Loucy (cell line): Measurements from ENCODE around the gene NR2C2AP.

Experiments used
- H2AFZ ChIP-seq: fragments of 200-600 bp; sonication (generic); 2 replicates; pipeline ENCODE4 v1.6.0; 2016; ENCODE audit warnings: antibody characterized with exemption, mild to moderate bottlenecking, low read length, moderate library complexity
- H3F3A ChIP-seq: fragments of 200-600 bp; 2 replicates; pipeline ENCODE4 v1.6.0; 2016; ENCODE audit warnings: antibody characterized with exemption, low read depth, mild to moderate bottlenecking
- H3K27me3 ChIP-seq: fragments of 200-600 bp; sonication (generic); 2 replicates; pipeline ENCODE4 v1.6.1; 2014; ENCODE audit warnings: low read length, mild to moderate bottlenecking; ENCODE audit not compliant: insufficient read depth, poor library complexity, severe bottlenecking
- H3K36me3 ChIP-seq: fragments of 200-600 bp; sonication (generic); 2 replicates; pipeline ENCODE4 v1.6.1; 2016; ENCODE audit warnings: low read length; ENCODE audit not compliant: insufficient read depth
- H3K4me1 ChIP-seq: fragments of 200-600 bp; sonication (generic); 2 replicates; pipeline ENCODE4 v1.5.1; 2014; ENCODE audit warnings: low read length, mild to moderate bottlenecking; ENCODE audit not compliant: insufficient read depth, poor library complexity, severe bottlenecking
- H3K4me2 ChIP-seq: fragments of 200-600 bp; sonication (generic); 2 replicates; pipeline ENCODE4 v1.6.0; 2014; ENCODE audit warnings: antibody characterized with exemption, low read length, low read depth, mild to moderate bottlenecking; ENCODE audit not compliant: poor library complexity, severe bottlenecking
- H3K4me3 ChIP-seq: fragments of 200-600 bp; sonication (generic); 2 replicates; pipeline ENCODE4 v1.5.1; 2014; ENCODE audit warnings: low read length, mild to moderate bottlenecking, mixed read lengths; ENCODE audit not compliant: poor library complexity, severe bottlenecking
- H3K79me2 ChIP-seq: fragments of 200-600 bp; sonication (generic); 2 replicates; pipeline ENCODE4 v1.6.1; 2014; ENCODE audit warnings: low read length; ENCODE audit not compliant: insufficient read depth
- H3K9ac ChIP-seq: fragments of 200-600 bp; sonication (generic); 2 replicates; pipeline ENCODE4 v1.6.0; 2014; ENCODE audit warnings: mild to moderate bottlenecking, low read depth, low read length, moderate library complexity; ENCODE audit not compliant: poor library complexity, severe bottlenecking
- H3K9me2 ChIP-seq: fragments of 200-600 bp; sonication (generic); replicated peaks from 2 replicates; pipeline ENCODE4 v1.6.1; 2016; ENCODE audit warnings: low read depth, low read length, mixed read lengths
- H3K9me3 ChIP-seq: fragments of 200-600 bp; sonication (generic); 2 replicates; pipeline ENCODE4 v1.6.1; 2014; ENCODE audit warnings: mild to moderate bottlenecking, antibody characterized with exemption, low read length, low read depth; ENCODE audit not compliant: insufficient read depth
- H4K20me1 ChIP-seq: fragments of 200-600 bp; sonication (generic); 2 replicates; pipeline ENCODE4 v1.6.0; 2014; ENCODE audit warnings: antibody characterized with exemption, low read length, mild to moderate bottlenecking; ENCODE audit not compliant: insufficient read depth, poor library complexity, severe bottlenecking
- CTCF ChIP-seq: fragments of 200-600 bp; sonication (generic); conservative IDR thresholded peaks from 2 replicates; pipeline ENCODE4 v1.5.1; 2014; ENCODE audit warnings: mild to moderate bottlenecking, antibody characterized with exemption, low read length
- EZH2phosphoT487 ChIP-seq: fragments of 200-600 bp; IDR thresholded peaks from 2 replicates; pipeline ENCODE4 v1.6.1; 2018; ENCODE audit warnings: antibody characterized with exemption, mild to moderate bottlenecking, moderate library complexity, borderline replicate concordance

NR2C2AP gene

GRCh38 chr19:19155495-19156219 lies 47.6 kb downstream of the NR2C2AP start:
- H3K9me2 ChIP-seq = no peaks in the 10 kb centered on the region
- no peak overlapping the region for H3K9ac ChIP-seq
- TF ChIP-seq EZH2phosphoT487 (no peak), CTCF (no peak)
- H2AFZ ChIP-seq = no peak overlapping the region
- H4K20me1 ChIP-seq = no peaks in the 10 kb centered on the region
- no peaks in the 10 kb centered on the region for H3K27me3 ChIP-seq
- H3K4me1 ChIP-seq = no peaks in the 10 kb centered on the region
- H3K4me2 ChIP-seq = no peak overlapping the region
- no peaks in the 10 kb centered on the region for H3K79me2 ChIP-seq
- no peaks in the 10 kb centered on the region for H3K9me3 ChIP-seq
- no peaks in the 10 kb centered on the region for H3F3A ChIP-seq
- H3K4me3 ChIP-seq = no peak overlapping the region
- H3K36me3 ChIP-seq = no peaks in the 10 kb centered on the region

GRCh38 chr19:19154768-19155494 lies 48.3 kb downstream of the NR2C2AP start:
- Histone ChIP-seq H3F3A (no peaks in the 10 kb centered on the region), H3K4me1 (no peaks in the 10 kb centered on the region), H3K4me3 (no peak overlapping the region), H3K9me3 (no peaks in the 10 kb centered on the region), H4K20me1 (no peaks in the 10 kb centered on the region), H3K9me2 (no peaks in the 10 kb centered on the region), H2AFZ (no peak overlapping the region), H3K36me3 (no peaks in the 10 kb centered on the region), H3K79me2 (no peaks in the 10 kb centered on the region), H3K4me2 (no peak overlapping the region), H3K9ac (no peak overlapping the region), H3K27me3 (no peaks in the 10 kb centered on the region)
- TF ChIP-seq CTCF = no peak
- TF ChIP-seq EZH2phosphoT487 = no peak

DNA sequence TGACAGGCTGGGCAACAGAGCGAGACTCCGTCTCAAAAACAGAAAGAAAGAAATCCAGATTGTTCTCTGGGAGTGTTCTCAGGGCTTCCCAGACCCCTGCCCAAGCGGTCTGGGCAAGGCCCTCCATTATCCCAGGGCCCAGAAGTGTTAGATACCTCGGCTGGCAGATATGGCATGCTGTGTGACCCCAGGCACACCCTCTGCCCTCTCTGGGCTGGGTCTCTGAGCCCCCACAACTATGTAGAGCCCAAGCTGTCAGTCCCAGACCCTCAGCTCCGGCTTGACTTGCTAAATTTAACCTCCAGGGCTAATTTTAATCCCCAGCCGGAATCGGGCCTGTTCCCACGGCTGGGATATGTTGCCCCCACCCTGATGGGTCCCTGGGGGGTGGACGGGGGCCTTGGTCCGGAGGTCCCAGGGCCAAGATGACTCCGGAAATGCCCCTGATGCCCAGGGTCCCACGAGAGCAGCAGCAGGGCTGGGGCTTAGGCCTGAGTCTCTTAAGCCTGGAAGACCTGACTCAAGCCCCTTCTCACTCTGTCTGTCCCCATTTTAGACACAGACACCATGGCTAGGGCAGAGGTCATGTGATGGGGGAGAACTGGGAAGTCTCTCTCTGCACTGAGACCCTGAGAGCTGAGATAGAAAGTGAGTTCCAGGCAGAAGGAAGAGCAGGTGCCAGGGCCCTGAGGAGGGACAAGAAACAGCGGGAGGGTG lies 50.4 kb downstream of the NR2C2AP start:
- Histone ChIP-seq H3K9me3 (no peaks in the 10 kb centered on the region), H3K4me3 (no peak overlapping the region), H4K20me1 (no peaks in the 10 kb centered on the region), H2AFZ (no peak overlapping the region), H3K79me2 (no peaks in the 10 kb centered on the region), H3F3A (no peaks in the 10 kb centered on the region), H3K4me1 (no peaks in the 10 kb centered on the region), H3K27me3 (no peaks in the 10 kb centered on the region), H3K9ac (no peak overlapping the region), H3K9me2 (no peaks in the 10 kb centered on the region), H3K4me2 (no peak overlapping the region), H3K36me3 (no peaks in the 10 kb centered on the region)
- TF ChIP-seq CTCF (no peak), EZH2phosphoT487 (no peak)
